ENCODE data around the gene TPT1.
"Not testable (repeated sequence)": the region's sequence is repeated elsewhere in the genome, so short reads cannot be mapped to it uniquely, and the experiment has no call there.

TPT1 gene

DNA sequence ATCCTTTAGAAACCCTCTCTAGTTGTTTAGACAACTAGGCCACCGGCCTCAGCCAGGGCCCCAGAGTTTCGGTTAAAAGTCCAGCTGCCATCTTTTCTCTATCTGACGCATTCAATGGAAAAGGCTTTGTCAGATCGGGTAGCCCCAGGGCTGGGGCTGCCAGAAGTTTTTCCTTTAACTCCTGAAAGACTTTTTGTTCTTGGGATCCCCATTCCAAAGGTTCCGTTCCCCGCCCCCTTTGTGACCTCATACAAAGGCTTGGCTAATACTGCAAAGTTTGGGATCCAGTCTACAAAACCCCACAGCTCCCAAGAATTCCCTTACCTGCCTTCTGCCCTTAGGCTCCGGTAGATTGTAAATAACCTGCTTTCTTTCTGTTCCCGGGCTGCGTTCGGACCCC, 38.5 kb upstream of the TPT1 start:
- H3K36me3 ChIP-seq (ENCODE audit: control insufficient read depth in 2 of 2, insufficient read depth in 2 of 2, low read length in 2 of 2); H3K9ac ChIP-seq (ENCODE audit: low read length in 2 of 2); H3K27me3 ChIP-seq (ENCODE audit: control insufficient read depth in 1 of 2, insufficient read depth in 2 of 2, low read length in 2 of 2); H3K27ac ChIP-seq (ENCODE audit: low read length); H3K4me3 ChIP-seq (ENCODE audit: low read length in 2 of 2); H3K4me1 ChIP-seq (ENCODE audit: control insufficient read depth, insufficient read depth, low read length); H3K9me3 ChIP-seq (ENCODE audit: control insufficient read depth in 2 of 2, low read length in 2 of 2): not testable (repeated sequence)

DNA sequence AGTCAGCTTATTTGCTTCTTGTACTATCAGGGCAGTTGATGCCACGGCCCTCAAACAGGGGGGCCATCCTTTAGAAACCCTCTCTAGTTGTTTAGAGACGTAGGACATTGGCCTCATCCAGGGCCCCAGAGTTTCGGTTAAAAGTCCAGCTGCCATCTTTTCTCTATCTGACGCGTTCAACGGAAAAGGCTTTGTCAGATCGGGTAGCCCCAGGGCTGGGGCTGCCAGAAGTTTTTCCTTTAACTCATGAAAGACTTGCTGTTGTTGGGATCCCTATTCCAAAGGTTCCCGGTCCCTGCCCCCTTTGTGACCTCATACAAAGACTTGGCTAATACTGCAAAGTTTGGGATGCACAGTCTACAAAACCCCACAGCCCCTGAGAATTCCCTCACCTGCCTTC, 37.8 kb upstream of the TPT1 start:
- not testable (repeated sequence) for H3K4me3 ChIP-seq (ENCODE audit: low read length in 2 of 2)

DNA sequence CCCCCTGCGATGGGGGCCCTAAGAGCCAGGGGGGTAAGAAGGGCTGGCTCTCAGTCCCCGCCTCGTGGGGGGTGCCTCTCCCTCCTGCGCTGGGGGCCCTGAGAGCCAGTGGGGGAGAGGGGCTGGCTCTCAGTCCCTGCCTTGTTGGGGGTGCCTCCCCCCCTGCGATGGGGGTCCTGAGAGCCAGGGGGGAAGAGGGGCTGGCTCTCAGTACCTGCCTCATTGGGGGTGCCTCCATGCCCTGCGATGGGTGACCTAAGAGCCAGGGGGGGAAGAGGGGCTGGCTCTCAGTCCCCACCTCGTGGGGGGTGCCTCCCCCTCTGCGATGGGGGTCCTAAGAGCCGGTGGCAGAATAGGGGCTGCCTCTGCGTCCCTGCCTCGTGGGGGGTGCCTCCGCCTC, 36.3 kb upstream of the TPT1 start:
- not testable (repeated sequence) for H3K36me3 ChIP-seq (ENCODE audit: control insufficient read depth in 2 of 2, insufficient read depth in 2 of 2, low read length in 2 of 2); H3K9me3 ChIP-seq (ENCODE audit: control insufficient read depth in 2 of 2, low read length in 2 of 2); H3K27ac ChIP-seq (ENCODE audit: low read length); H3K9ac ChIP-seq (ENCODE audit: low read length in 2 of 2); H3K4me3 ChIP-seq (ENCODE audit: low read length in 2 of 2); H3K4me1 ChIP-seq (ENCODE audit: control insufficient read depth, insufficient read depth, low read length); H3K27me3 ChIP-seq (ENCODE audit: control insufficient read depth in 1 of 2, insufficient read depth in 2 of 2, low read length in 2 of 2)

More for the DNA sequence above, 37.8 kb upstream of the TPT1 start:
- not testable (repeated sequence) for H3K9ac ChIP-seq (ENCODE audit: low read length in 2 of 2); H3K9me3 ChIP-seq (ENCODE audit: control insufficient read depth in 2 of 2, low read length in 2 of 2); H3K4me1 ChIP-seq (ENCODE audit: control insufficient read depth, insufficient read depth, low read length); H3K27ac ChIP-seq (ENCODE audit: low read length); H3K27me3 ChIP-seq (ENCODE audit: control insufficient read depth in 1 of 2, insufficient read depth in 2 of 2, low read length in 2 of 2); H3K36me3 ChIP-seq (ENCODE audit: control insufficient read depth in 2 of 2, insufficient read depth in 2 of 2, low read length in 2 of 2)

DNA sequence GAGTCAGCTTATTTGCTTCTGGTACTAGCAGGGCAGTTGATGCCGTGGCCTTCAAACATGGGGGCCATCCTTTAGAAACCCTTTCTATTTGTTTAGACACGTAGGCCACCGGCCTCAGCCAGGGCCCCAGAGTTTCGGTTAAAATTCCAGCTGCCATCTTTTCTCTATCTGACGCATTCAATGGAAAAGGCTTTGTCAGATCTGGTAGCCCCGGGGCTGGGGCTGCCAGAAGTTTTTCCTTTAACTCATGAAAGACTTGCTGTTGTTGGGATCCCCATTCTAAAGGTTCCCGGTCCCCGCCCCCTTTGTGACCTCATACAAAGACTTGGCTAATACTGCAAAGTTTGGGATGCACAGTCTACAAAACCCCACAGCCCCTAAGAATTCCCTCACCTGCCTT, 35.7 kb upstream of the TPT1 start:
- H3K27ac ChIP-seq (ENCODE audit: low read length); H3K9me3 ChIP-seq (ENCODE audit: control insufficient read depth in 2 of 2, low read length in 2 of 2); H3K4me1 ChIP-seq (ENCODE audit: control insufficient read depth, insufficient read depth, low read length); H3K27me3 ChIP-seq (ENCODE audit: control insufficient read depth in 1 of 2, insufficient read depth in 2 of 2, low read length in 2 of 2); H3K36me3 ChIP-seq (ENCODE audit: control insufficient read depth in 2 of 2, insufficient read depth in 2 of 2, low read length in 2 of 2); H3K9ac ChIP-seq (ENCODE audit: low read length in 2 of 2); H3K4me3 ChIP-seq (ENCODE audit: low read length in 2 of 2): not testable (repeated sequence)

DNA sequence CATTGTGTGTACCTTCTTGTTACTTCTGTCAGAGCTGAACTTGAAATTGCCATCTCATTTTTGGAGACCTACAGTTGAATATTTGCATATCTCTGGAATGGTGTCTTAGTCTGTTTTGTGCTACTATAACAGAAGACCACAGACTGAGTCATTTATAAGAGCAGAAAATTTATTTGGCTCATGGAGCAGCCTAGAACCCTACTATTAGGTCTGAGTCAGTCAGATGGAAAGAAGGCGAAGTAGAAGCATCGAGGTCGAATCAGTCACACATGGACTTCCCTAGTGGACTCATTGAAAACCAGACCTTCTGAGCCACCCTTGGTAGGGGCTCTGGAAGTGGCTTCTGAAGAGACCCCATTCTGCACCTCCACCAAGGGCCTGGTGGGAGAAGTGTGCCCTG, 33.9 kb upstream of the TPT1 start:
- peaks cover 2% of the 10 kb centered on the region in 2 donors for H3K36me3 ChIP-seq (ENCODE audit: control insufficient read depth in 2 of 2, insufficient read depth in 2 of 2, low read length in 2 of 2)
- H3K9ac ChIP-seq (ENCODE audit: low read length in 2 of 2), result no peak overlapping the region
- H3K9me3 ChIP-seq (ENCODE audit: control insufficient read depth in 2 of 2, low read length in 2 of 2), result no peaks in the 10 kb centered on the region
- H3K4me1 ChIP-seq (ENCODE audit: control insufficient read depth, insufficient read depth, low read length), result peaks cover 4% of the 10 kb centered on the region
- H3K27ac ChIP-seq (ENCODE audit: low read length), result no peak overlapping the region
- H3K27me3 ChIP-seq (ENCODE audit: control insufficient read depth in 1 of 2, insufficient read depth in 2 of 2, low read length in 2 of 2), result no peaks in the 10 kb centered on the region
- H3K4me3 ChIP-seq (ENCODE audit: low read length in 2 of 2), result no peak overlapping the region

DNA sequence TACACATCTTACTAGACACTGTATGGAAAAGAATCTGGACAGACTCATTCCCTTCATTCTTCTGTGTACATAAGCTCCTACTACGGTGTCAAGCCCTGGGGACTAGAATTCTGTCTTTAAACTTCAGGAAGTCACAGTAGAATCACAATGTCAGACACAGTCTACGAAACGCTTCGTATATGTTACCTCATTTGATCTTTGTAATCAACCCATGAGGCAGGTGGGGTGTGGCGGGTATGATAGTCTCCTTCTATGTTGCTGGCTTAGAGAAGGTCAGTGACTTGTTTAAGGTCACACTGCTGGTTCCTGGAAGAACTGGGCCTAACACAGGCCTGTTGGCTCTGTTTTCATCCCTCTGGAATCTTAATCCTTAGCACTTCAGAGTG, 32.2 kb upstream of the TPT1 start:
- Histone ChIP-seq H3K9ac (ENCODE audit: low read length in 2 of 2) (no peak overlapping the region), H3K36me3 (ENCODE audit: control insufficient read depth in 2 of 2, insufficient read depth in 2 of 2, low read length in 2 of 2) (peaks cover 3 to 4% of the 10 kb centered on the region in 2 donors), H3K4me1 (ENCODE audit: control insufficient read depth, insufficient read depth, low read length) (peaks cover 4% of the 10 kb centered on the region), H3K9me3 (ENCODE audit: control insufficient read depth in 2 of 2, low read length in 2 of 2) (no peaks in the 10 kb centered on the region), H3K27me3 (ENCODE audit: control insufficient read depth in 1 of 2, insufficient read depth in 2 of 2, low read length in 2 of 2) (no peaks in the 10 kb centered on the region), H3K27ac (ENCODE audit: low read length) (no peak overlapping the region), H3K4me3 (ENCODE audit: low read length in 2 of 2) (no peak overlapping the region)

DNA sequence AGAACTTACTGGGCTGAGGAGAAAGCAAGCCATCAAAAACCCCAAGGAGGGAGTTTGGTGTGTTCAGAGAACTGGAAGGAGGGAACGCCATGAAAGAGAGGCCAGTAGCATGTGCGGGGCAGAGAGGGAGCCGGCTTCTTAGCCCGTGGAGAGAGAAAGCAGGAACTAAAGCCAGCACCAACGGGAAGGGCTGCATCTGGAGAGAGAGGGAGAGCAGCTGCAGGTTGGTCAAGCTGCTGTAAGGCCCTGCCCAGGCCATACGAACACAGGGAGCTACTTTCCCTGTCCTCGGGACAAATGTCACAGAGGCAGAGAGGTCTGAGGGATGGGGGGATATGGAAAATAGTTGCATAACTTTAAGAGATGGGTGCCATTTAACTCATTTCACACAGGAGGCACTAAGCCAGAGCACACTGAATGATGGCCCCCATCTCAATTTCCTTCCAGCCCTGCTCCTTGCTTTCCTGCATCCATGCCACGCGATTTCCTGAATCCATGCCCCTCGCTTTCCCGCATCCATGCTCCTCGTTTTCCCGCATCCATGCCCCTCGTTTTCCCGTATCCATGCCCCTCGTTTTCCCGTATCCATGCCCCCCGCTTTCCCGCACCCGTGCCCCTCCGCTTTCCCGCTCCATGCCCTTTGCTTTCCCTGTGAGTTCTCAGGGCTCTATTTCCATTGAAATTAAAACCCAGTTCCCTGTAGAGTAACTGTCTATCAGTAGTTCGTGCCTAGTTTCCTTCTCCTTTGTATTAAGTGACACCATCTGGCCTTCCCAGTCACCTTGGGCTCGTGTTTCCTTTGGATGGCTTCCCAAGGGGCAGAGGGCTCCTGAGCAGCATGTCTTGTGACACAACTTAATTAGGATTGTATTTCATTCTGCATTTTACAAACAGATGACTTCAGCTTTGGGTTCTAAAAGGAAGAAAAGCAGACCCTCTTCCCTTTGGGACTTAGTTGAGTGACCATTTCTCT, 31.5 kb upstream of the TPT1 start:
- Histone ChIP-seq H3K27me3 (ENCODE audit: control insufficient read depth in 1 of 2, insufficient read depth in 2 of 2, low read length in 2 of 2) (no peaks in the 10 kb centered on the region), H3K4me1 (ENCODE audit: control insufficient read depth, insufficient read depth, low read length) (peaks cover 4% of the 10 kb centered on the region), H3K4me3 (ENCODE audit: low read length in 2 of 2) (no peak overlapping the region), H3K9me3 (ENCODE audit: control insufficient read depth in 2 of 2, low read length in 2 of 2) (no peaks in the 10 kb centered on the region), H3K27ac (ENCODE audit: low read length) (no peak overlapping the region), H3K9ac (ENCODE audit: low read length in 2 of 2) (no peak overlapping the region), H3K36me3 (ENCODE audit: control insufficient read depth in 2 of 2, insufficient read depth in 2 of 2, low read length in 2 of 2) (peaks cover 3 to 4% of the 10 kb centered on the region in 2 donors)

DNA sequence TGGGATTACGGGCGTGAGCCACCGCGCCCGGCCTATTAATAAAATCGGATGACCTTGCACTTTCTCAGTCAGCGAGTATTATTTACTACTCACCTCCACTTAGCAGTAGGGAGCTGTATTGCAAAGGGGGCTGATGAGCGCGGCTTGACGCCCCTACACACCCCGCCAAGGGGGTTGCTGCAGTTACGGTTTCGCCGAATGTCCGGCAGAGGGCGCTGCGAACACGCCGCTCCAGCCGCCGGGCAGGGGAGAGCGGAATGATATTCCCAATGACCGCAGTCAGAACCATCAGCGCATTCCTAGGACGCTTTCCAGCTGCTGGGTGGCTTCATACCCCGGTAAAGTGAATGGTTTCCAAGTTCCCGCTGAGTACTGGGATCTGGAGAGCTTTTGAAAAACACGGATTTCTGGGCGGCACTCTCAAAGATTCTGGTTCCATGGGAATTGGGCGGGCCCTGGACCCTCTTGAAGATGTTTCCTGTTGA, 30.0 kb upstream of the TPT1 start:
- H3K27ac ChIP-seq (ENCODE audit: low read length), result no peak overlapping the region

DNA sequence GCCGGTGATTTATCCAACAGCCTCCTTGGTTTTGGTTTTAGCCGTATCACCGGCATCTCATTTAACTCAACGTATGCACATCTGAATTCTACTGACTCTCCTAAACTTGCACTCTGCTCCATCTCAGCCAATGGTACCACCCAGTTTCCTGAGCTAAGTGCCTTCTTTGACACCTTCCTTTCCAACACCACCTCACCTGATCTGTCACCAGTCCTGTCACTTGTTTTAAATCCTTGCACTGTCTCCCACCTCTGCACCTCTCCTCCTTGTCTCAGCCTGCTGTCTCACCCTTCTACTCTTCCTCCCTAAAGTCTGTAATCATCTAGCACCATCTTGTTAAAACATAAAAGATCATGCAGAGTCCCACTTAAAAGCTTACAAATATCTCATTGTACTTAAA, 28.1 kb upstream of the TPT1 start:
- no peak overlapping the region for H3K4me3 ChIP-seq (ENCODE audit: low read length in 2 of 2)
- H3K27ac ChIP-seq (ENCODE audit: low read length), result no peak overlapping the region
- no peaks in the 10 kb centered on the region for H3K27me3 ChIP-seq (ENCODE audit: control insufficient read depth in 1 of 2, insufficient read depth in 2 of 2, low read length in 2 of 2)
- H3K36me3 ChIP-seq (ENCODE audit: control insufficient read depth in 2 of 2, insufficient read depth in 2 of 2, low read length in 2 of 2), result peaks cover 4 to 6% of the 10 kb centered on the region in 2 donors
- no peaks in the 10 kb centered on the region for H3K9me3 ChIP-seq (ENCODE audit: control insufficient read depth in 2 of 2, low read length in 2 of 2)
- H3K9ac ChIP-seq (ENCODE audit: low read length in 2 of 2), result peak overlapping the region in 1 of 2 donors; percentile 21
- H3K4me1 ChIP-seq (ENCODE audit: control insufficient read depth, insufficient read depth, low read length), result peaks cover 4% of the 10 kb centered on the region

More for the DNA sequence above, 30.0 kb upstream of the TPT1 start:
- Histone ChIP-seq H3K9me3 (ENCODE audit: control insufficient read depth in 2 of 2, low read length in 2 of 2) (no peaks in the 10 kb centered on the region), H3K36me3 (ENCODE audit: control insufficient read depth in 2 of 2, insufficient read depth in 2 of 2, low read length in 2 of 2) (peaks cover 3 to 4% of the 10 kb centered on the region in 2 donors), H3K9ac (ENCODE audit: low read length in 2 of 2) (peak overlapping the region in 1 of 2 donors; percentile 25), H3K4me3 (ENCODE audit: low read length in 2 of 2) (peak overlapping the region; percentile 31 to 55), H3K4me1 (ENCODE audit: control insufficient read depth, insufficient read depth, low read length) (peaks cover 4% of the 10 kb centered on the region), H3K27me3 (ENCODE audit: control insufficient read depth in 1 of 2, insufficient read depth in 2 of 2, low read length in 2 of 2) (no peaks in the 10 kb centered on the region)

DNA sequence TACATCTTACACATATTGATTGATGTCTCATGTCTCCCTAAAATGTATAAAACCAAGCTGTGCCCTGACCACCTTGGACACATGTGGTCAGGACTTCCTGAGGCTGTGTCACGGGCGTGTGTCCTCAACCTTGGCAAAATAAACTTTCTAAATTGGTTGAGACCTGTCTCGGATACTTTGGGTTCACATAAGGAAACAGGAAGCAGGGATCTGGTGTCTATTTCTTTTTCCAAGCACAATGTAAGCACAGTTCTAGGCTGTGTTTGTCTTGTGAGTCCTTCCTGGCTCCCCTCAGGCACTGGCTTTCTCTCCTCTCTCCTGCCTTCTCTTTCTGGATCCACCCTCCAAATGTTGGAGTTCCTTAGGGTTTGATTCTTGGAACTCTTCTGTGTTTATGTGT, 27.6 kb upstream of the TPT1 start:
- H3K9ac ChIP-seq (ENCODE audit: low read length in 2 of 2), result no peak overlapping the region
- no peak overlapping the region for H3K27ac ChIP-seq (ENCODE audit: low read length)

DNA sequence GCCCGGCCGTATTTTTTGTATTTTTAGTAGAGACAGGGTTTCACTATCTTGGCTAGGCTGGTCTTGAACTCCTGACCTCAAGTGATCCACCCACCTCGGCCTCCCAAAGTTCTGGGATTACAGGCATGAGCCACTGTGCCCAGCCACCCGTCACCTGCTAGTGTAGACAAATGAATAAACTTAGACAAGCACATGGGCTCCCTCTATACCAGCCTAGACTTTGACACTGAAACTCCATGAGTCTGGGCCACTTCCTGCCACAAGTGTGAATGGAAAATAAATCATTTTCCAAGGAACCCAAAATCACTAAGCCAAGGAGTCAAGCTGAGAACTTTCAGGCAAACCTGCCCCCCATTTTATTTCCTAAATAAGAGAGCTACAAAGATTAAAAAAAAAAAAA, 27.0 kb upstream of the TPT1 start:
- Histone ChIP-seq H3K27ac (ENCODE audit: low read length) (no peak overlapping the region), H3K27me3 (ENCODE audit: control insufficient read depth in 1 of 2, insufficient read depth in 2 of 2, low read length in 2 of 2) (no peaks in the 10 kb centered on the region), H3K9ac (ENCODE audit: low read length in 2 of 2) (no peak overlapping the region), H3K36me3 (ENCODE audit: control insufficient read depth in 2 of 2, insufficient read depth in 2 of 2, low read length in 2 of 2) (peaks cover 4 to 6% of the 10 kb centered on the region in 2 donors), H3K4me3 (ENCODE audit: low read length in 2 of 2) (no peak overlapping the region), H3K9me3 (ENCODE audit: control insufficient read depth in 2 of 2, low read length in 2 of 2) (peaks cover 0 to 2% of the 10 kb centered on the region in 2 donors), H3K4me1 (ENCODE audit: control insufficient read depth, insufficient read depth, low read length) (peaks cover 4% of the 10 kb centered on the region)

More for the DNA sequence above, 27.6 kb upstream of the TPT1 start:
- peaks cover 4% of the 10 kb centered on the region for H3K4me1 ChIP-seq (ENCODE audit: control insufficient read depth, insufficient read depth, low read length)
- H3K4me3 ChIP-seq (ENCODE audit: low read length in 2 of 2), result no peak overlapping the region
- H3K27me3 ChIP-seq (ENCODE audit: control insufficient read depth in 1 of 2, insufficient read depth in 2 of 2, low read length in 2 of 2), result no peaks in the 10 kb centered on the region
- H3K36me3 ChIP-seq (ENCODE audit: control insufficient read depth in 2 of 2, insufficient read depth in 2 of 2, low read length in 2 of 2), result peaks cover 4 to 6% of the 10 kb centered on the region in 2 donors
- H3K9me3 ChIP-seq (ENCODE audit: control insufficient read depth in 2 of 2, low read length in 2 of 2), result peaks cover 0 to 2% of the 10 kb centered on the region in 2 donors

Measured in stomach smooth muscle (tissue), 2 donors.